OCI-LY7 (cell line): ENCODE results near the gene SLC4A5. TPM values are rescaled to one million over a fixed set of nuclear protein-coding genes. Genes with fewer than 3 reads are reported as not detected.

Experiments used
- BruUV-seq: library from RNA; stranded (reverse); fragments of 400-500 nt; replicated peaks from 2 replicates; lab custom pipeline; 2021; lab: Mats Ljungman, UMichigan
- CTCF ChIA-PET: fragments of 300-600 bp; sonication (Branson Sonifier 250); formaldehyde crosslinking; loops from one replicate; lab custom pipeline; 2022; ENCODE audit warnings: antibody characterized with exemption; ENCODE audit not compliant: unreplicated experiment; lab: Charles Lee
- POLR2A ChIA-PET: fragments of 300-600 bp; sonication (Branson Sonifier 250); formaldehyde crosslinking; loops from one replicate; lab custom pipeline; 2022; ENCODE audit warnings: antibody characterized with exemption; lab: Charles Lee
- DNase-seq: peaks from one replicate; pipeline ENCODE4 v3.0.0-alpha.2; 2015; ENCODE audit warnings: low spot score
- H2AFZ ChIP-seq: fragments of 200-600 bp; sonication (generic), shearing (Covaris generic); 2 replicates; pipeline ENCODE4 v1.6.1; 2014; ENCODE audit warnings: mild to moderate bottlenecking, antibody characterized with exemption, low read length, moderate library complexity
- H3K27ac ChIP-seq: fragments of 200-600 bp; sonication (generic); 2 replicates; pipeline ENCODE4 v1.5.1; 2014; ENCODE audit warnings: mixed run types, low read depth, mild to moderate bottlenecking, moderate library complexity, low read length, inconsistent platforms; ENCODE audit not compliant: poor library complexity, severe bottlenecking
- H3K36me3 ChIP-seq: fragments of 200-600 bp; sonication (generic); 2 replicates; pipeline ENCODE4 v1.6.1; 2014; ENCODE audit warnings: mild to moderate bottlenecking, antibody characterized with exemption, low read length, moderate library complexity, mixed read lengths; ENCODE audit not compliant: insufficient read depth
- H3K4me1 ChIP-seq: fragments of 200-600 bp; sonication (generic); 2 replicates; pipeline ENCODE4 v1.5.1; 2014; ENCODE audit warnings: mild to moderate bottlenecking, low read length; ENCODE audit not compliant: insufficient read depth, poor library complexity, severe bottlenecking
- H3K4me2 ChIP-seq: fragments of 200-600 bp; sonication (generic); 2 replicates; pipeline ENCODE4 v1.6.1; 2014; ENCODE audit warnings: mild to moderate bottlenecking, low read length
- H3K4me3 ChIP-seq: fragments of 200-600 bp; sonication (generic); 2 replicates; pipeline ENCODE4 v1.5.1; 2014; ENCODE audit warnings: mild to moderate bottlenecking, low read depth, low read length; ENCODE audit not compliant: poor library complexity, severe bottlenecking
- H3K79me2 ChIP-seq: fragments of 200-600 bp; sonication (generic); 2 replicates; pipeline ENCODE4 v1.6.1; 2016; ENCODE audit warnings: low read depth, mild to moderate bottlenecking, low read length, moderate library complexity, mixed read lengths; ENCODE audit not compliant: insufficient read depth
- H3K9me2 ChIP-seq: fragments of 200-600 bp; sonication (generic); 2 replicates; pipeline ENCODE4 v1.6.1; 2016; ENCODE audit warnings: mild to moderate bottlenecking, low read length, mixed read lengths; ENCODE audit not compliant: insufficient read depth
- H3K9me3 ChIP-seq: fragments of 200-600 bp; sonication (generic); 2 replicates; pipeline ENCODE4 v1.6.1; 2014; ENCODE audit warnings: mild to moderate bottlenecking, mixed run types, low read length, mixed read lengths
- H4K20me1 ChIP-seq: fragments of 200-600 bp; sonication (generic); 2 replicates; pipeline ENCODE4 v1.6.1; 2014; ENCODE audit warnings: mild to moderate bottlenecking, antibody characterized with exemption, low read length, moderate library complexity, mixed read lengths; ENCODE audit not compliant: insufficient read depth
- EZH2phosphoT487 ChIP-seq: fragments of 200-600 bp; sonication (generic); IDR thresholded peaks from 2 replicates; pipeline ENCODE4 v1.6.1; 2018; ENCODE audit warnings: low read depth, borderline replicate concordance, mild to moderate bottlenecking, mixed run types, antibody characterized with exemption, low read length, moderate library complexity, mixed read lengths
- intact Hi-C: fragments of 100-400 bp; cut with micrococcal nuclease; formaldehyde crosslinking; loops from one replicate; pipeline ENCODE4 v1.10.0; 2022; ENCODE audit not compliant: unreplicated experiment
- total RNA-seq, 2 experiments: library from RNA; depleted of rRNA in 1 of 2; stranded (reverse); fragments of >200 nt in 1 of 2; shearing (Covaris generic) in 1 of 2; gene quantifications; 2 replicates each; pipeline ENCODE4 v1.2.3, GENCODE V29; 2014 to 2022
- TF ChIP-seq, protein P1 (sequence below): fragments of 200-600 bp; sonication (generic); conservative IDR thresholded peaks from 2 replicates; pipeline ENCODE4 v1.5.1; 2014; ENCODE audit warnings: mild to moderate bottlenecking, antibody characterized with exemption, low read length, moderate library complexity, mixed read lengths

Gene SLC4A5
- total RNA-seq, 2 experiments from 2014 or later: 1.2 to 7.0 TPM

DNA sequence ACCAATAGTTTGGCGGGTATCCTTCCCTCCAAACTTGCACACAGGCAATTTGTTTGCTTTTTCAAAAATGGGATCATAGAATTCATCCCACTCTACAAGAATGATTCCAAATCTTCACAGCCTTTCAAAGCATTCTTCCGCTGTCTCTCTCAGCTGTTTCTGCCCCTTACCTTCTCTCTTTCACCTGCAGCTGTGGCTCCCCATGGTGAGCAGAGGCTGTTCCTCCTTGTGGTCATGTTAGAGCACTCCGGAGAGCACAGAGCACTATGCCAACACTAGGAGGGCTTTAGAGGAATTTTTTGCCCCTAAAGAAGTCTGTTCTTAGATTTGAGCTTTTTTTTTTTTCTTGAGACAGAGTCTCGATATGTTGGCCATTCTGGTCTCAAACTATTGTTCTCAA is 114.4 kb downstream of the SLC4A5 start:
- Histone ChIP-seq H3K4me1 (no peaks in the 10 kb centered on the region), H3K9me2 (no peaks in the 10 kb centered on the region), H3K27ac (no peak overlapping the region), H3K4me3 (no peak overlapping the region), H3K4me2 (no peak overlapping the region), H2AFZ (no peak overlapping the region), H4K20me1 (no peaks in the 10 kb centered on the region), H3K9me3 (no peaks in the 10 kb centered on the region), H3K36me3 (no peaks in the 10 kb centered on the region), H3K79me2 (no peaks in the 10 kb centered on the region)
- DNase-seq: no peak
- CTCF ChIA-PET: no interaction called here
- no TSS peak for BruUV-seq
- no peak for TF ChIP-seq EZH2phosphoT487
- POLR2A ChIA-PET: interaction anchor here (1.6 kb wide), 1 partner anchor 23 kb away, joined by 3 read pairs; no protein-coding TSS in a partner anchor
- intact Hi-C loops: no loop called here

DNA sequence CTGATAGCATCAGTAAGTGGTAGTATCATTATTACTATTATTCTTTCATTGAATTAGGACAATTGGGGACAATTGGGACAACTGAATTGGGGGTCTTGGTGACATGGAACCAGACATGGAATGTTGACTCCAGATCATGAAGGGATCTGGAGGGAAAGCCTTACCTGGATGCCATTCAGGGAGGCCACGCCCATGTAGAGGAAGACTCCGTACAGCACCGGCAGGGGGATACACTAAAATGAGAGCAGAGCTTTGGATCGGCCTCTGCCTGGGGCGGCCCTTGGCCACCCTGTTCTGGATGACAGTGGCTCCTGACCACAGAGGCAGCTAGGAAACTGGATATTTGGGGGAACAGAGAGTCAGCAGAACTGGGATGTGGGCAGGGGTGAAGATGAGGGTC is 115.6 kb downstream of the SLC4A5 start:
- H4K20me1 ChIP-seq: no peaks in the 10 kb centered on the region
- intact Hi-C loops: no loop called here
- H3K4me2 ChIP-seq: no peak overlapping the region
- no peaks in the 10 kb centered on the region for H3K9me2 ChIP-seq
- TF ChIP-seq, protein P1, sequence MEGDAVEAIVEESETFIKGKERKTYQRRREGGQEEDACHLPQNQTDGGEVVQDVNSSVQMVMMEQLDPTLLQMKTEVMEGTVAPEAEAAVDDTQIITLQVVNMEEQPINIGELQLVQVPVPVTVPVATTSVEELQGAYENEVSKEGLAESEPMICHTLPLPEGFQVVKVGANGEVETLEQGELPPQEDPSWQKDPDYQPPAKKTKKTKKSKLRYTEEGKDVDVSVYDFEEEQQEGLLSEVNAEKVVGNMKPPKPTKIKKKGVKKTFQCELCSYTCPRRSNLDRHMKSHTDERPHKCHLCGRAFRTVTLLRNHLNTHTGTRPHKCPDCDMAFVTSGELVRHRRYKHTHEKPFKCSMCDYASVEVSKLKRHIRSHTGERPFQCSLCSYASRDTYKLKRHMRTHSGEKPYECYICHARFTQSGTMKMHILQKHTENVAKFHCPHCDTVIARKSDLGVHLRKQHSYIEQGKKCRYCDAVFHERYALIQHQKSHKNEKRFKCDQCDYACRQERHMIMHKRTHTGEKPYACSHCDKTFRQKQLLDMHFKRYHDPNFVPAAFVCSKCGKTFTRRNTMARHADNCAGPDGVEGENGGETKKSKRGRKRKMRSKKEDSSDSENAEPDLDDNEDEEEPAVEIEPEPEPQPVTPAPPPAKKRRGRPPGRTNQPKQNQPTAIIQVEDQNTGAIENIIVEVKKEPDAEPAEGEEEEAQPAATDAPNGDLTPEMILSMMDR: no peak
- TF ChIP-seq EZH2phosphoT487: no peak
- H3K4me3 ChIP-seq: no peak overlapping the region
- H2AFZ ChIP-seq: no peak overlapping the region
- H3K9me3 ChIP-seq: no peaks in the 10 kb centered on the region
- no peak overlapping the region for H3K27ac ChIP-seq
- no peaks in the 10 kb centered on the region for H3K4me1 ChIP-seq
- CTCF ChIA-PET: no interaction called here
- no peaks in the 10 kb centered on the region for H3K36me3 ChIP-seq
- BruUV-seq: no TSS peak
- H3K79me2 ChIP-seq: no peaks in the 10 kb centered on the region
- POLR2A ChIA-PET: interaction anchor here (0.7 kb wide), 1 partner anchor 28 kb away, joined by 8 read pairs; no protein-coding TSS in a partner anchor
- DNase-seq: no peak

DNA sequence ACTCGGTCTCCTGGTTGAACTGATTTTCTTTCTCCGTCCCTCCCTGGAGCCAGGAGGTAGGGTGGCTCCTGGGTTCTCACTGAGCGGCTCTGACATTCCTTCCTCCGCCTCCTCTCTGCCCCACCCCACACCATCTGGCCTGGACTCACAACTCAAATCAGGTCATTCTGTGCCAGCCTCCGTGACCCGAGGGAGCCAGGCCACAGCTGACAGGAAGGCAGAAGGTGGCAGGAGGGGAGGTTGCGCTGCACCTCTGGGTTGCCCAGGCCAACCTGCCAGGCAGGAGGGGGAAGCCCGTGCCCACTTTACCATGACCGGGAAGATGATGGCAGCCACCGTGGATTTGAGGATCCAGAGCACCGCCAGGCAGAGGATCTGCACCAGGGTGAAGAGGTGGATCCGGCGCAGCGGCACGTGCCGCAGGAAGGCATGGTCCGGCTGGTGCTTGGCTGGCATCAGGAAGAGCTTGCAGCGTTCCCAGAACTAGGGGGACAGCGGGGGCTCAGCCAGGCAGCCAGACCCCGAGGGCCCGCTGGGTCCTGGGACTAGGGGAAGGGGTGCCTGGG is 116.5 kb downstream of the SLC4A5 start:
- TF ChIP-seq, protein P1: no peak
- no peak for TF ChIP-seq EZH2phosphoT487
- no peaks in the 10 kb centered on the region for H3K9me3 ChIP-seq
- POLR2A ChIA-PET: interaction anchor here (0.6 kb wide), 1 partner anchor 9 kb away, joined by 4 read pairs; no protein-coding TSS in a partner anchor
- H3K4me1 ChIP-seq: no peaks in the 10 kb centered on the region
- BruUV-seq: no TSS peak
- CTCF ChIA-PET: no interaction called here
- H3K27ac ChIP-seq: no peak overlapping the region
- H3K79me2 ChIP-seq: no peaks in the 10 kb centered on the region
- intact Hi-C loops: no loop called here
- no peak overlapping the region for H3K4me3 ChIP-seq
- no peak for DNase-seq
- no peak overlapping the region for H3K4me2 ChIP-seq
- H3K9me2 ChIP-seq: no peaks in the 10 kb centered on the region
- H3K36me3 ChIP-seq: no peaks in the 10 kb centered on the region
- H2AFZ ChIP-seq: no peak overlapping the region
- no peaks in the 10 kb centered on the region for H4K20me1 ChIP-seq
